Gastrocnemius medialis (tissue), 4 donors: ENCODE data around the gene TBX3.

ENCODE experiments used
- POLR2A ChIP-seq, 2 donors: fragments of 450-650 bp; IDR thresholded peaks; one replicate each; pipeline ENCODE4 v1.6.1; 2017; ENCODE audit warnings: antibody characterized with exemption in 2 of 2, mild to moderate bottlenecking in 2 of 2, moderate library complexity in 2 of 2
- TF ChIP-seq, protein P1 (sequence below), 5 experiments: fragments of 450-650 bp in 3 of 5; fragments of 200-600 bp in 2 of 5; sonication (generic) in 2 of 5; IDR thresholded peaks in 4 of 5; conservative IDR thresholded peaks in 1 of 5; 1 replicate in 4 of 5; 2 replicates in 1 of 5; pipeline ENCODE4 v1.5.1; 2016 to 2019; ENCODE audit warnings: antibody characterized with exemption in 5 of 5, mild to moderate bottlenecking in 3 of 5, moderate library complexity in 3 of 5

DNA sequence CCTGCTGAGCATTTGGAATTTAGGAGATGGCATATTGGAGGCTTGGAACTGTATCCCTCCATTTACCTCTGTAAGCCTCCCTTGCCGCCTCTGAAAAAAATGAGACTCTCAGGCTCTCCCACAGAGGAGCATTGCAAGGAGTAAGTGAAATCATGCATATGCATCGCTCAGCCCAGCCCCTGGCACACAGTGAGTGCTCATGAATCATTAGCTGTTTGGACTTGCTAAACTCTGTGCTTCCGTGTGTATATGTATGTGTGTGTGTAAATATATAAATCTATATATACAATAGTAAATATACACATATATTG is 17.1 kb upstream of the TBX3 start:
- TF ChIP-seq, protein P1, sequence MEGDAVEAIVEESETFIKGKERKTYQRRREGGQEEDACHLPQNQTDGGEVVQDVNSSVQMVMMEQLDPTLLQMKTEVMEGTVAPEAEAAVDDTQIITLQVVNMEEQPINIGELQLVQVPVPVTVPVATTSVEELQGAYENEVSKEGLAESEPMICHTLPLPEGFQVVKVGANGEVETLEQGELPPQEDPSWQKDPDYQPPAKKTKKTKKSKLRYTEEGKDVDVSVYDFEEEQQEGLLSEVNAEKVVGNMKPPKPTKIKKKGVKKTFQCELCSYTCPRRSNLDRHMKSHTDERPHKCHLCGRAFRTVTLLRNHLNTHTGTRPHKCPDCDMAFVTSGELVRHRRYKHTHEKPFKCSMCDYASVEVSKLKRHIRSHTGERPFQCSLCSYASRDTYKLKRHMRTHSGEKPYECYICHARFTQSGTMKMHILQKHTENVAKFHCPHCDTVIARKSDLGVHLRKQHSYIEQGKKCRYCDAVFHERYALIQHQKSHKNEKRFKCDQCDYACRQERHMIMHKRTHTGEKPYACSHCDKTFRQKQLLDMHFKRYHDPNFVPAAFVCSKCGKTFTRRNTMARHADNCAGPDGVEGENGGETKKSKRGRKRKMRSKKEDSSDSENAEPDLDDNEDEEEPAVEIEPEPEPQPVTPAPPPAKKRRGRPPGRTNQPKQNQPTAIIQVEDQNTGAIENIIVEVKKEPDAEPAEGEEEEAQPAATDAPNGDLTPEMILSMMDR (IDR thresholded peaks at IDR 0.05 in 4 of 5, conservative IDR thresholded peaks at IDR 0.05 in 1 of 5): no peak
- TF ChIP-seq POLR2A (IDR thresholded peaks at IDR 0.05): no peak
